ENCODE results near the gene GPRC5B.

The GPRC5B gene

GRCh38 chr16:19850131-19850817, 34.4 kb downstream of the GPRC5B start:
- TF ChIP-seq, protein P1, sequence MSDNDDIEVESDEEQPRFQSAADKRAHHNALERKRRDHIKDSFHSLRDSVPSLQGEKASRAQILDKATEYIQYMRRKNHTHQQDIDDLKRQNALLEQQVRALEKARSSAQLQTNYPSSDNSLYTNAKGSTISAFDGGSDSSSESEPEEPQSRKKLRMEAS (IDR thresholded peaks at IDR 0.05) = no peak
- TF ChIP-seq NFIC (IDR thresholded peaks at IDR 0.05) (no peak), CEBPB (IDR thresholded peaks at IDR 0.05) (no peak)

DNA sequence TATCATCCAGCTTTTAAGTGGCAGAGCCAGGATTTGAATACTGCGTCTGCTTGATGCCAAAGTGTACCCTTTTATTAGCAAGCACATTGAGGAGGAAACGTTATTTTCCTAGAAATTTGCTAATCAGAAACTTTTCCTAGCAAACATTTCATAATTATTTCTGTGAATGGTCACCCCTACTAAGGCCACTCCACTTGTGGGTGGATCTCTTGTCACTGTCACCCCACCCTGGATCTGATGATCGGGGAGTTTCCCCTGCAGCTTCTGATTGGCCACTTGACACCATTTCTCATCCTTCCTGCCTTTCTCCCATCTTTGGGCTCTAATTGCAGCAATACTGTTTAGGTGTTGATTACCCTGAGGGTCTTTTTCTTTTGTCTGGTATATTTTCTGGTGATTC, 35.9 kb downstream of the GPRC5B start:
- TF ChIP-seq RAD21 (IDR thresholded peaks at IDR 0.05; ENCODE audit: low read depth) = no peak
- TF ChIP-seq, protein P2, sequence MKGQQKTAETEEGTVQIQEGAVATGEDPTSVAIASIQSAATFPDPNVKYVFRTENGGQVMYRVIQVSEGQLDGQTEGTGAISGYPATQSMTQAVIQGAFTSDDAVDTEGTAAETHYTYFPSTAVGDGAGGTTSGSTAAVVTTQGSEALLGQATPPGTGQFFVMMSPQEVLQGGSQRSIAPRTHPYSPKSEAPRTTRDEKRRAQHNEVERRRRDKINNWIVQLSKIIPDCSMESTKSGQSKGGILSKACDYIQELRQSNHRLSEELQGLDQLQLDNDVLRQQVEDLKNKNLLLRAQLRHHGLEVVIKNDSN (IDR thresholded peaks at IDR 0.05) = no peak
- TF ChIP-seq, protein P1 (IDR thresholded peaks at IDR 0.05) = no peak
- no peak for TF ChIP-seq TAF1 (IDR thresholded peaks at IDR 0.05; ENCODE audit: low read depth)
- TF ChIP-seq CREB1 (IDR thresholded peaks at IDR 0.05; ENCODE audit: low read depth) = no peak
- TF ChIP-seq TEAD4 (IDR thresholded peaks at IDR 0.05) = no peak
- no peak for TF ChIP-seq YY1 (IDR thresholded peaks at IDR 0.05; ENCODE audit: low read depth)
- TF ChIP-seq EGR1 (IDR thresholded peaks at IDR 0.05) = no peak
- no peak for TF ChIP-seq NFIC (IDR thresholded peaks at IDR 0.05)

- TF ChIP-seq, protein P2 (IDR thresholded peaks at IDR 0.05) = no peak
- TF ChIP-seq TEAD4 (IDR thresholded peaks at IDR 0.05) (no peak), ZBTB7A (IDR thresholded peaks at IDR 0.05; ENCODE audit: low read depth) (no peak), CEBPB (IDR thresholded peaks at IDR 0.05) (no peak), YY1 (IDR thresholded peaks at IDR 0.05; ENCODE audit: low read depth) (no peak), TCF12 (IDR thresholded peaks at IDR 0.05; ENCODE audit: low read depth) (no peak), EGR1 (IDR thresholded peaks at IDR 0.05) (no peak), FOXM1 (IDR thresholded peaks at IDR 0.05; ENCODE audit: borderline replicate concordance, low read depth) (no peak), TAF1 (IDR thresholded peaks at IDR 0.05; ENCODE audit: low read depth) (no peak)
These were observed 38.2 kb downstream of the GPRC5B start for GRCh38 chr16:19846436-19846835.

DNA sequence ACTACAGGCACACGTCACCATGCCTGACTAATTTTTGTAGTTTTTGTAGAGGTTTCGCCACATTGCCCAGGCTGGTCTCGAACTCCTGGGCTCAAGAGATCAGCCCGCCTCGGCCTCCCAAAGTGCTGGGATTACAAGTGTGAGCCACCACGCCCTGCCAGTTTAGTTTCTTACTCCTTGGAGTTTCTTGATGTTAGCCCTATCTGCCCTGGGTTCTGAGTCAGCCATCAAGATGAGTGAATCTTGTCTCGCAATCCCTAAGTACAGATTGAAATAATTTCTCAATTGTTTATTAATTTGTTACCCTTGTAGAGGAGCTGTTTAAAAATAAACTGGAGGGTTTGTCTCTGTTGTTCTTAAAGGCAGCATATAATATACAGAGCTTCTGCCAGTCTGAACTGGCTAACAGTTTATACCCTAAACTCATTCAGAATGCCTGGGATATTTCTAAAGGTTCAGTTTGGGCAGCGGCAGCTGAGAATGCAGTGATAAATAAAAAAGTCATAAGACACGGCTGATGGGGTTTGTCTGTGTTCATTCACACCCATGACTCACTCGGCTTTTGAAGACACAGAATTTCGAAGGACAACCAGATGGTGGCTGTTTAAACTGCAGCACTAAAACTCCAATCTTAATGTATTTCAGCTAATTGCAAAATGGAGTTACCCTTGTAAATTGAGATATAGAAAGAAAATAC, 39.6 kb downstream of the GPRC5B start:
- TF ChIP-seq, protein P2 (IDR thresholded peaks at IDR 0.05) = no peak
- TF ChIP-seq FOXM1 (IDR thresholded peaks at IDR 0.05; ENCODE audit: borderline replicate concordance, low read depth) (no peak), CEBPB (IDR thresholded peaks at IDR 0.05) (no peak)
- TF ChIP-seq, protein P3, sequence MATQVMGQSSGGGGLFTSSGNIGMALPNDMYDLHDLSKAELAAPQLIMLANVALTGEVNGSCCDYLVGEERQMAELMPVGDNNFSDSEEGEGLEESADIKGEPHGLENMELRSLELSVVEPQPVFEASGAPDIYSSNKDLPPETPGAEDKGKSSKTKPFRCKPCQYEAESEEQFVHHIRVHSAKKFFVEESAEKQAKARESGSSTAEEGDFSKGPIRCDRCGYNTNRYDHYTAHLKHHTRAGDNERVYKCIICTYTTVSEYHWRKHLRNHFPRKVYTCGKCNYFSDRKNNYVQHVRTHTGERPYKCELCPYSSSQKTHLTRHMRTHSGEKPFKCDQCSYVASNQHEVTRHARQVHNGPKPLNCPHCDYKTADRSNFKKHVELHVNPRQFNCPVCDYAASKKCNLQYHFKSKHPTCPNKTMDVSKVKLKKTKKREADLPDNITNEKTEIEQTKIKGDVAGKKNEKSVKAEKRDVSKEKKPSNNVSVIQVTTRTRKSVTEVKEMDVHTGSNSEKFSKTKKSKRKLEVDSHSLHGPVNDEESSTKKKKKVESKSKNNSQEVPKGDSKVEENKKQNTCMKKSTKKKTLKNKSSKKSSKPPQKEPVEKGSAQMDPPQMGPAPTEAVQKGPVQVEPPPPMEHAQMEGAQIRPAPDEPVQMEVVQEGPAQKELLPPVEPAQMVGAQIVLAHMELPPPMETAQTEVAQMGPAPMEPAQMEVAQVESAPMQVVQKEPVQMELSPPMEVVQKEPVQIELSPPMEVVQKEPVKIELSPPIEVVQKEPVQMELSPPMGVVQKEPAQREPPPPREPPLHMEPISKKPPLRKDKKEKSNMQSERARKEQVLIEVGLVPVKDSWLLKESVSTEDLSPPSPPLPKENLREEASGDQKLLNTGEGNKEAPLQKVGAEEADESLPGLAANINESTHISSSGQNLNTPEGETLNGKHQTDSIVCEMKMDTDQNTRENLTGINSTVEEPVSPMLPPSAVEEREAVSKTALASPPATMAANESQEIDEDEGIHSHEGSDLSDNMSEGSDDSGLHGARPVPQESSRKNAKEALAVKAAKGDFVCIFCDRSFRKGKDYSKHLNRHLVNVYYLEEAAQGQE (IDR thresholded peaks at IDR 0.05; ENCODE audit: low read depth) = no peak

DNA sequence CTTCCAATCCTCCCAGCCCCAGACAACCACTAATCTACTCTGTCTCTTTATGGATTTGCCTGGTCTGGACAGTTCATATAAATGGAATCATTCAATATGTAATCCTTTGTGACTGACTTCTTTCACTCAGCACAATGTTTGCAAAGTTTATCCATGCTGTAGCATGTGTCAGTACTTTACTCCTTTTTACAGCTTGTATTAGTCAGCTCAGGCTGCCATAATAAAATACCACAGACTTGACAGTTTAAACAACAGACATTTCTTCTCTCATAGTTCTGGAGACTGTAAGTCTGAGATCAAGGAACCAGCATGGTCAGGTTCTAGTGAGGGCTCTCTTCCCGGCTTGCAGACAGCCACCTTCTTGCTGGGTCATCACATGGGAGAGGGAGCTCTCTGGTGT, 41.3 kb downstream of the GPRC5B start:
- TF ChIP-seq YY1 (IDR thresholded peaks at IDR 0.05; ENCODE audit: low read depth) (no peak), RAD21 (IDR thresholded peaks at IDR 0.05; ENCODE audit: low read depth) (no peak), FOXM1 (IDR thresholded peaks at IDR 0.05; ENCODE audit: borderline replicate concordance, low read depth) (no peak), TCF12 (IDR thresholded peaks at IDR 0.05; ENCODE audit: low read depth) (no peak), TAF1 (IDR thresholded peaks at IDR 0.05; ENCODE audit: low read depth) (no peak), ZBTB7A (IDR thresholded peaks at IDR 0.05; ENCODE audit: low read depth) (no peak), TEAD4 (IDR thresholded peaks at IDR 0.05) (no peak), CEBPB (IDR thresholded peaks at IDR 0.05) (no peak), EP300 (IDR thresholded peaks at IDR 0.05; ENCODE audit: borderline replicate concordance) (no peak), EGR1 (IDR thresholded peaks at IDR 0.05) (no peak)
- TF ChIP-seq, protein P2 (IDR thresholded peaks at IDR 0.05) = no peak
- TF ChIP-seq, protein P1 (IDR thresholded peaks at IDR 0.05) = no peak
- TF ChIP-seq, protein P3 (IDR thresholded peaks at IDR 0.05; ENCODE audit: low read depth) = no peak

Measured in Ishikawa (cell line).